ENCODE data around the gene SRSF2.

DNA sequence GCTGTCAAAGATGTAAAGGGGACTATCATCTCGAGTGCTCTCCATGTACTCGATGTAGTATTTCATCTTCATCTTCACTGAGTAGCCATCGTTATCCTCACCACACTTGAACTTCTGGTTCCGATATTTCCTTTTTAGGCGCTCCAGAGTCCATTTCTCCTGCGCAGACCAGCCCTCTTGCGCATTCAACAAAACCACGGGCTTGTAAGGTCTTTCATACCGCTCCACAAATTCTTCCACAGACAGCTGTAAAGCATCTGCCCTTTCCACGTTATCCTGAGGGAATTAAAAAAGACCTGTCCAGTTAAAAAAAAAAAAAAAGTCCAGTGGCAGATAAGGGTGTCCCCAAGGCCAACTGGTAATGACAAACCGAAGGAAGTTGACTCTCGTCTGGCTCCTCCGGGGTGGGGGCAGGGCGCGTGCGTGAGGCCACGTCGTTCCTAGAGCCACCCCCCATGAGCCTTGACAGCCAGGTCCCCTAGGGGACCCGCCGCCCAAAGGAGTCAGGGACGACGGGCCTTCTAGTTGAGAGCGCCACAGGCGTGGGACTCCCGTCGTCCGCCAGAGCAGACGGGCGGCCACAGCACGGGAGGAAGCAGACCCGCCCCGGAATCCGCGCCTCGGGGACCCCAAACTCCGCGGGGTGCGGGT, 11.4 kb downstream of the SRSF2 start:
- TF ChIP-seq CTCF (IDR thresholded peaks at IDR 0.05; ENCODE audit: insufficient read depth, low read length, poor library complexity, severe bottlenecking) (no peak), EZH2phosphoT487 (conservative IDR thresholded peaks at IDR 0.05; ENCODE audit: low read length) (no peak)
